GM21423 (cell line): ENCODE measurements around the gene DNA2.
"Not testable (repeated sequence)": the region's sequence is repeated elsewhere in the genome, so short reads cannot be mapped to it uniquely, and the experiment has no call there.

ENCODE experiments used
- ATAC-seq: cut with Tn5 transposase; IDR thresholded peaks from one replicate; pipeline ENCODE4 v1.9.1; 2021; ENCODE audit warnings: mild to moderate bottlenecking, moderate library complexity; ENCODE audit not compliant: unreplicated experiment

The DNA2 gene, protein sequence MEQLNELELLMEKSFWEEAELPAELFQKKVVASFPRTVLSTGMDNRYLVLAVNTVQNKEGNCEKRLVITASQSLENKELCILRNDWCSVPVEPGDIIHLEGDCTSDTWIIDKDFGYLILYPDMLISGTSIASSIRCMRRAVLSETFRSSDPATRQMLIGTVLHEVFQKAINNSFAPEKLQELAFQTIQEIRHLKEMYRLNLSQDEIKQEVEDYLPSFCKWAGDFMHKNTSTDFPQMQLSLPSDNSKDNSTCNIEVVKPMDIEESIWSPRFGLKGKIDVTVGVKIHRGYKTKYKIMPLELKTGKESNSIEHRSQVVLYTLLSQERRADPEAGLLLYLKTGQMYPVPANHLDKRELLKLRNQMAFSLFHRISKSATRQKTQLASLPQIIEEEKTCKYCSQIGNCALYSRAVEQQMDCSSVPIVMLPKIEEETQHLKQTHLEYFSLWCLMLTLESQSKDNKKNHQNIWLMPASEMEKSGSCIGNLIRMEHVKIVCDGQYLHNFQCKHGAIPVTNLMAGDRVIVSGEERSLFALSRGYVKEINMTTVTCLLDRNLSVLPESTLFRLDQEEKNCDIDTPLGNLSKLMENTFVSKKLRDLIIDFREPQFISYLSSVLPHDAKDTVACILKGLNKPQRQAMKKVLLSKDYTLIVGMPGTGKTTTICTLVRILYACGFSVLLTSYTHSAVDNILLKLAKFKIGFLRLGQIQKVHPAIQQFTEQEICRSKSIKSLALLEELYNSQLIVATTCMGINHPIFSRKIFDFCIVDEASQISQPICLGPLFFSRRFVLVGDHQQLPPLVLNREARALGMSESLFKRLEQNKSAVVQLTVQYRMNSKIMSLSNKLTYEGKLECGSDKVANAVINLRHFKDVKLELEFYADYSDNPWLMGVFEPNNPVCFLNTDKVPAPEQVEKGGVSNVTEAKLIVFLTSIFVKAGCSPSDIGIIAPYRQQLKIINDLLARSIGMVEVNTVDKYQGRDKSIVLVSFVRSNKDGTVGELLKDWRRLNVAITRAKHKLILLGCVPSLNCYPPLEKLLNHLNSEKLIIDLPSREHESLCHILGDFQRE

DNA sequence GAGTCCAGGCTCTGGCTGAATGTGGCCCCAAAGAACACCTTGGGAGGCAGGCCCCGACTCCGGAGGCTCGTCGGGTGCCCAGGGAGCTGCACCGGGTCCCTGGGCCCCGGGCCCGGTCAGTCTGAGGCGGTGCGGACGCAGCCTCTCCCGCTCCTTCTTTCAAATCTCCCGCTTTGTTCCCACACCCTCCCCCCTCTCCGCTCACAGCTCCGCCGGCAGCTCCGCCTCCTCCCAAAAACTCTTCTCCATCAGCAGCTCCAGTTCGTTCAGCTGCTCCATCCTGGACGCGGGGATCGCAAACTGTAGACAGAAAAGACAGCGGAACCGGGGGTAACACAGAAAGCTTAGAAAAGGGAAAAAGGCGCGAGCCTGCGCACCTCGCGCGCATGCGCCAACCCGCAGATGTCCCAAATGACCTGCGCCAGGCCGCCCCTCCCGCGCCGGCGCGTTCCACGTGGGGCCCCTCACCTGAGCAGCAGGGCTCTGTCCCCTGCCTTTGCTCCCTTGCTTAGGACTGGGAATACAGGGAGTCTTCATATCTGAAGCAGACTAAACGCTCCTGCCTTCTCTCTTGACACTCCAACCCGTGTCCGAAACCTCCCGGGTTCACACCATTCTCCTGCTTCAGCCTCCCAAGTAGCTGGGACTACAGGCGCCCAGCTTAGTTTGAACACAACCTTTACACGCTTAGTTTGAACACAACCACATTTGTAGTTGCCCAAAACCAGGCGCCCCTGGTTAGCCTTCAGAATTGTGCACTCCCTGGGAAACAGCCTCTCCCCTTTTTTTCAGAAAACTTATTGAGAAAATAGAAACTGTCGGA lies at the start of gene DNA2:
TSS of gene DNA2 (minus strand) at position 388 of the 823 bp plus-strand sequence. CDS start at position 279, 109 bp downstream.
- peak; percentile 87 for ATAC-seq

DNA sequence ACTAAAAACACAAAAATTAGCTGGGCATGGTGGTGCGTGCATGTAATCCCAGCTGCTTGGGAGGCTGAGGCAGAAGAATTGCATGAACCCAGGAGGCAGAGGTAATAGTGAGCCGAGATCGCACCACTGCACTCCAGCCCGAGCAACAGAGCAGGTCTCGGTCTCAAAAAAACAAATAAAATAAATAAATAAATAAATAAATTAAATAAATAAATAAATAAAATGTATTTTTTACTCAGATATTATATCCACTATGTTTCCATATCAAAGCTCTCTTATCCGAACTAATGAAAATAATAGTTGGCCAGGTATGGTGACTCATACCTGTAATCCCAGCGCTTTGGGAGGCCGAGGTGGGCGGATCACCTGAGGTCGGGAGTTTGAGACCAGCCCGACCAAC lies 46.8 kb upstream of the DNA2 start:
- ATAC-seq = not testable (repeated sequence)

DNA sequence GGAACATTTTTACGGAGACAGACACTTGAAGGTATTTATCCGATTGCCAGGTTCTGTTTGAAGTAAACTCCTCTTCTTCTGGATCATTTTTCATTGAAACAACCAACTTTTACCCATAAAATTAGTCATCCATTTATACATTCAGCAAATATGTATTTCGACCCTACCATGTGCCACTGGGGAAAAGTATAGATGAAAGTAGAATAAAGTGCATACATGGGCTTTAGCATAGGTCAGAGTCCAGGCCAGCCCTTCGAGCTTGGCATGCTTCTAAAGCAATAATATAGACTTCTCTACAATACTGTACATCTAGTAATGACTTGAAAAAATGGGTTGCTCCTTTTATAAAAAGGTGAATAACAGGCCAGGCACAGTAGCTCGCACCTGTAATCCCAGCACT lies 45.4 kb upstream of the DNA2 start:
- ATAC-seq = no peak

DNA sequence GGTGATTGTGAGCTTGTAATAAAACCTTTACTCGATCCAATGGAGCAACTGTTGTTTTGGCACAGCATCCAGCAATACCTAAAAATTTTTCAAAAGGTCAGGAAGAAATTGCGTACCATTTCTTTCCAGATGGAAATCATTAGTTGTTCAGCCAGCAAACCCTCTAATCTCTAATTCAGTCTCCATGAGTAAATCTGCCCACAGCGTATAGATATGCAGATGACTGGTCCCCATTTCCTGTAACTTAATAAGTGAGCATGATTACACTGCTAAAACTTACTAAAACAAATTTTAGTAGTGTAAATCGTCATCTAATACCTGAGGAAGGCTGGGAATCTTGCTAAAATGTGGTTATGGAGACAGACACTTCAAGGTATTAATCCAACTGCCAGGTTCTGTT lies 45.0 kb upstream of the DNA2 start:
- no peak for ATAC-seq

DNA sequence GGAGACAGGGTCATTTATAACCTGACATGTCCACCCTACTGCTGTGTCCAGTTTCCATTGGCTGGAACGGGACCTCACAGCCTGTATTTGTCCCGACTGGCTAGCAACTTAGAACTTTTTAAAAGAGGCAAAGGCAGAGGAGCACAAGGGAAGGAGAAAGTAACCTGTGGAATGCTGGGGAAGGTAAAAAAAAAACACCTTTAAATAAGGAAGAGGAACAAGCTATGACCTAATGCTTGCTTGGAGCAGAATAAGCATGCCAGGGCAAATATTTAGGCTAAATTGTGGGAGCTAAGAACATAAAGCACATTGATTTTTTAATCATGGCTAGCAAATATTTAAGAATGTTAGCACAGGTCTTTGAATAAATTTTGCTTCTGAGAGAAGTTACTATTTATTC lies 44.4 kb upstream of the DNA2 start:
- ATAC-seq = not testable (repeated sequence)

DNA sequence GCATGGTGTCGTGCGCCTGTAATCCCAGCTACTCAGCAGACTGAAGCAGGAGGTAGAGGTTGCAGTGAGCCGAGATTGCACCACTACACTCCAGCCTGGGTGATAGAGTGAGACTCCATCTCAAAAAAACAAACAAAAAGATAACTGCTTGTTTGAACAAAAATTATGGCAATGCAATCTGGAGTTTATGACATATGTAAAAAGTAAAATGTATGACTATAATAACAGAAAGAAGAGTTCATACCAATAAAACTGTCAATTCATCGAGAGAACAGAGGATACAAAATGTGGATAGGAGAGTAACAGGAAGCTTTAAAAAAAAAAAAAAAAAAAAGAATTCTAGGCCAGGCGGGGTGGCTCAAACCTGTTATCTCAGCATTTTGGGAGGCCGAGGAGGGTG lies 36.3 kb upstream of the DNA2 start:
- ATAC-seq = no peak

DNA sequence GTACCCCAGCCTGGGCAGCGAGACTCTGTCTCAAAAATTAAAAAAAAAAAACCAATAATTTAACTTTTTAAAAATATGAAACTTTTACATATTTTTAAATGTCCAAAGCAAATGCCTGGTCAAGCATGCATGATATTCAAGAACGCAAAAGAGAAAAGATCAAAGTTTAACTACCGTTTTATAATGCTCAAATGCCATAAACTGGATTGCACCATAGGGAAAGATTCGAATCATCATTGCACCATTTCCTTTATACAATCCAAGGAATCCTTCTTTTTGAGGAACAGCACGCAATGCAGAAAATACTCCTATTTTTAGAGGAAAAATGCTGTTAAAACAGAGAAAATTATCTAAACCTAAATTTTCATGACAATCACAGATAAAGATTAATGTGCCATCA lies 34.6 kb upstream of the DNA2 start:
- no peak for ATAC-seq

DNA sequence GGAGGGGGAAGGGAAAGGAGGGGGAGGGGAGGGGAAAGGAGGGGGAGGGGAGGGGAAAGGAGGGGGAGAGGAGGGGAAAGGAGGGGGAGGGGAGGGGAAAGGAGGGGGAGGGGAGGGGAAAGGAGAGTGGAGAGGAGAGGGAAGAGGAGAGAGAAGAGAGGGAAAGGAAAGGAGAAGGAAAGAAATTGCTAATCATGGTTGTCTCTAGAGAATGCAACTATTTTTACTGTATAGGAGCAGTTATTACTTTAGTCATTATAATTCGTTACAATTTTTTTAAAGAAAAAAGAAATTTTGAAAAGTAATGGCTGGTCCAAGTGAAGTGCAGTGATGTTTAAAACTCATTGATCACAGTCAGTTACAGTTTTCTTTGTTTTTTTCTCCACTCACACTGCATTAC lies 31.1 kb upstream of the DNA2 start:
- ATAC-seq = no peak

DNA sequence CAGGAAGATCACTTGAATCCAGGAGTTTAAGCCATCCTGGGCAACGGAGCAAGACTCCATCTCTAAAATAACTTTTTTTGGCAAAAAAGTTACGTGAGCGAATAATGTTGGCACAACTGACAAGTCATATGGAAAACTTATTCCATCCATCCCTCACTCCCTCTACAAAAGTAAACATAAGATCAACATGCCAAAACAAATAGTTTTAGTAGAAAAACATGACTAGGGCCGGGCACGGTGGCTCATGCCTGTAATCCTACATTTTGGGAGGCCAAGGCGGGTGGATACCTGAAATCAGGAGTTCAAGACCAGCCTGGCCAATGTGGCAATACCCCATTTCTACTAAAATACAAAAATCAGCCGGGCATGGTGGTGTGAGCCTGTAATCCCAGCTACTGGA lies 29.9 kb upstream of the DNA2 start:
- no peak for ATAC-seq

DNA sequence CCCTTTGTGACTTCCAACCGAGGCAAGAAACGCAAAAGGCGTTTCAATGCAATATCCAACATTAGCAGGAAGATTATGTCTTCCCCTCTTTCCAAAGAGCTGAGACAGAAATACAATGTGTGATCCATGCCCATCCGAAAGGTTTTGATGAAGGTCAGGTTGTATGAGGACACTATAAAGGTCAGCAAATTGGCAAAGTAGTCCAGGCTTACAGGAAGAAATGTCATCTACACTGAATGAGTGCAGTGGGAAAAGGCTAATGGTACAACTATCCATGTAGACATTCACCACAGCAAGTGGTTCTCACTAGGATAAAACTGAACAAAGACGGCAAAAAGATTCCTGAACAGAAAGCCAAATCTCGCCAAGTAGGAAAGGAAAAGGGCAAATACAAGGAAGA lies 27.8 kb upstream of the DNA2 start:
- no peak for ATAC-seq

DNA sequence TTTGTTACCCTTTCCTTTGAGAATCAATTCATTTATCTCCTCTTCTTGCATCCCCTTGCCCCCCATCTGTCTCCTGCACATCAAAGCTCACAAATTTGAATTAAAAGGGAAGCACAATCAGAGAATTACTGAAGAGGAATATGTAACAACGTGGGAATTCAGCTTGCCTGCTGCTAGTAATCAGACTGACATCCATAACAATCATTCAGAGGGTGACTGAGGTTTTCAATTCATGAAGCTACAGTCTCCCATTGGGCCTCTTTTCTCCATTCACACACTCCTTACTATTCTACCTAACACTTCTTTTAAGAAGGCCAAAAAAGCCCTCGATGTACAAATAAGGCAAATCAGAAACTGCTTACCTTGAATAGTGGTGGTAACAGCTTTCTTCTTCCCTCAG lies 24.3 kb upstream of the DNA2 start:
- no peak for ATAC-seq

DNA sequence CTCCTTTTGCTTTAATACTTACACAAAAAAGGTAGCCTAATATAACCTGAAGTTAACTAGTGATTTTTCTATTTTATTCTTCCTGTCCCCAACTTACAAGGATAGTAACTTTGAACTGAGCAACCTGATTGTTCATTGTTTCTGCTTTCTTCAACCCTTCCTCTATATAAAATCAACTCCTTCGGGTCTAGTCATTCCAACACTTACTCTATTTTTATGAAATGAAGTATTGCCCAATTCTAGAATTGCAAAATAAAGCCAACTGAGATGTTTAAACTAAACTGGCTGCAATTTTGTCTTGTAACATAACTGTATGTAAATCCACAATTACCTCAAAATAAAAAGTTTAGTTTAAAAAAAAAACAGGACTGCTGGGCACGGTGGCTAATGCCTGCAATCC lies 20.3 kb upstream of the DNA2 start:
- ATAC-seq = no peak

DNA sequence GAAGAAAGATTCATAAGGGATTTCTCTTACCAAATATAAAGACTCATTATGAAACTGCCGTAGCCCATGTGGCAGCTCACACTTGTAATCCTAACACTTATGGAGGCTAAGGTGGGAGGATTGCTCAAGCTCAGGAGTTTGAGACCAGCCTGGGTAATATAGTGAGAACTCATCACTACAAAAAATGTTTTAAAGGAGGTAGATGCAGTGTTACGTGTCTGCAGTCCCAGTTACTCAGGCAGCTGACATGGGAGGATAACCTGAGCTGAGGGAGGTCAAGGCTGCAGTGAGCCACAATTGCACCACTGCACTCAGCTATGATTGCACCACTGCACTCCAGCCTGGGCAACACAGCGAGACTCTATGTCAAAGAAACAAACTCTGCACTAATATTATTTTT lies 18.1 kb upstream of the DNA2 start:
- no peak for ATAC-seq

DNA sequence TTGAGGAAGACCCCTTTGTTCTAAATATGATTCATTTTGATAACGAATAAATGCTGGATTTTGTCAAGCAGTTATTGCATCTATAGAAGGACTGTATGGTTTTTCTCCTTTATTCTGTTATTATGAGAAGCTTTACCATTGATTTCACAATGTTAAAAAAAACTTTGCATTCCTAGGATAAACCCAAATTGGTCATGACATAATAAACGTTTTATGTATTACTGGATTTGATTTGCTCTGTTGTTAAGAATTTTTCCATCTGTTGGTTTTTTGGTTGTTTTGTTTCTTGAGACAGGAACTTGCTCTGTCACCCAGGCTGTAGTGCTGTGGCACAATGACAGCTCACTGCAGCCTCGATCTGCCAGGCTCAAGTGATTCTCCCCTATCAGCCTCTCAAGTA lies 2.2 kb upstream of the DNA2 start:
- ATAC-seq = no peak

DNA sequence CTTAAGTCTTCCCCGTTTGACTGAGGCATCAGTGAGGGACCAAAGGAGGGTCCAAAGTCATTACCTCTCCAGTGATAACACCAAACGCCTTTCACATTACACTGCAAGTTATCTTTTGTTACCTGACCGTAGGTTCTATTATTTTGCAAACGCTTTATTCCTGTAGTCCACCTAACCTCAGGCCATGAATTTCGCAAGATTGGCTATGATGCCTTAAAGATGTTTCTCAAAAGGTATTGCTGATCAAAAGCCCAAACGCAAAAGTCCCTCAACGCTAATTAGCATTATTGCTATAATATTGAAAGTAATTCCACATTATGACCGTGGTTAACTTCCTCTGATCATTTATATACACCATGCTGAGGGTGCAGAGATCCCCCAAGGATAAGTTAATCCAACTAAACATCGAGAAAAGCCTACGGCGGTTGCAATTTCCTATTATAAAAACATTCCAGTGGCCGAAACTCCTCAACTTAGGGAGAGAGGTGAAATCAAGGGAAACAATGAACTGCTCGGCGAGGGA lies 649 bp downstream of the DNA2 start:
- no peak for ATAC-seq

DNA sequence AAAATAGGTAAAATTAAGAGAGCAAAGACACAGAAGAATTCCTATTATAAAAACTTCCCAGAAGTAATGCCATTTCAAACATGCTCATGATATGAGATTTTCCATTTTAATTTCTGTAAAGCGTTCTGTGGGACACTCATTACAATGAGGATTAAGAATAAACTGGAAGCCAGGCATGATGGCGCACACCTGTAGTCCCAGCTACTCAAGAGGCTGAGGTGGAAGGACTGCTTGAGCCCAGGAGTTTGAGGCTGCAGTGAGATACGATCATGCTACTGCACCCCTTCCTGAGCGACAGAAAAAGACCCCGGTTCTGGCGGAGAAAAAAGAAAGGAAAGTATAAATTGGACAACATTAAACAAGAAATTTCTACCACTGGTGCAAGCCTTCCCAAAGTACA lies 1.5 kb downstream of the DNA2 start:
- no peak for ATAC-seq

DNA sequence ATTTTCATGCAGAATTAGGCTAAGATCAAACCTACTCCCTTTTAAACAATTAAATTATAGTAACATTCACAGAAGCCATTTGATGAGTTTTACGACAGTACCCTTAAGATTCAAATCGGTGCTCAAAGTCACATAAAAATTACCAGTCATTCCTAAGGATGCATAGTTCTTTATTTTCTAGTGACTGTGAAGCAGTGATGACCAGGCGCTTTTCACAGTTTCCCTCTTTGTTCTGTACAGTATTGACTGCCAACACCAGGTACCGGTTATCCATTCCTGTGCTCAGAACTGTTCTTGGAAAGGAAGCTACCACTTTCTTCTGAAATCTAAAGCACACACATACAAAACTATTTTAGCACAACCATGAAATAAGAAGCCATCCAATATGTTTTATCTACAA lies 1.9 kb downstream of the DNA2 start:
- no peak for ATAC-seq

DNA sequence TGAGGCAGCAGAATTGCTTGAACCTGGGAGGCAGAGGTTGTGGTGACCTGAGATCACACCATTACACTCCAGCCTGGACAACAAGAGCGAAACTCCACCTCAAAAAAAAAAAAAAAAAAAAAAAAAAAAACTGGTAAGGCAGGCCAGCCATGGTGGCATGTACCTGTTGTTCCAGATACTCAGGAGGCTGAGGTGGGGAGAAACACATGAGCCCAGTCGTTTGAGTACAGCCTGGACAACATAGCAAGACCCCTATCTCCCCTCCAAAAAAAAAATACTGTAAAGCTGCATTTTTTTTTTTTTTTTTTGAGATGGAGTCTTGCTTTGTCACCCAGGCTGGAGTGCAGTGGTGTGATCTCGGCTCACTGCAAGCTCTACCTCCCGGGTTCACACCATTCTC lies 7.0 kb downstream of the DNA2 start:
- not testable (repeated sequence) for ATAC-seq

DNA sequence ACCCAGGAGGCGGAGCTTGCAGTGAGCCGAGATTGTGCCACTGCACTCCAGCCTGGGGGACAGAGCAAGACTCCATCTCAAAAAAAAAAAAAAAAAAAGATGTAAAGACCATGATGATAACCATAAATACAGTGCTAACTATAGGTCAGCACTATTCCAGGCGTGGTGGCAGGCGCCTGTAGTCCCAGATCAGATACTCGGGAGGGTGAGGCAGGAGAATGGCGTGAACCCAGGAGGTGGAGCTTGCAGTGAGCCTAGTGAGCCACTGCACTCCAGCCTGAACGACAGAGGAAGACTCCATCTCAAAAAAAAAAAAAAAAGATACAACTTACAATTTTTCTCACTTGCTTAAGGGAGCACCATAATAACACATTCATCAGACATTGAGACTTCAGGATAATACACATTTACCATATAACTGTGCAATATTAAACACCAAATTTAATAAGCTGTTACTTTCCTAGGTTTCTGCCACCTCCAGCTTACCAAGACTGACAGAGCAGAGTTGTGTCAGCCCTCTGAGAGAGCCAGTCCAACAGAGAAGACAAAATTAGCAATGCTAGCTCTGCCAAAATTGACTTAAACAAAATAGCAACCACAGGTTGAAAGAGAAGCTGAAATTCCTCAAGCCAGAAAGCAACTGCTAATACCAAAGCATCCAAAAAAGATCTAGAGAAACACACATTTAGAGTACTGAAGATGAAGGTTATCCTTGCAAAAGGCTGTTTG lies 8.2 kb downstream of the DNA2 start:
- ATAC-seq = no peak

DNA sequence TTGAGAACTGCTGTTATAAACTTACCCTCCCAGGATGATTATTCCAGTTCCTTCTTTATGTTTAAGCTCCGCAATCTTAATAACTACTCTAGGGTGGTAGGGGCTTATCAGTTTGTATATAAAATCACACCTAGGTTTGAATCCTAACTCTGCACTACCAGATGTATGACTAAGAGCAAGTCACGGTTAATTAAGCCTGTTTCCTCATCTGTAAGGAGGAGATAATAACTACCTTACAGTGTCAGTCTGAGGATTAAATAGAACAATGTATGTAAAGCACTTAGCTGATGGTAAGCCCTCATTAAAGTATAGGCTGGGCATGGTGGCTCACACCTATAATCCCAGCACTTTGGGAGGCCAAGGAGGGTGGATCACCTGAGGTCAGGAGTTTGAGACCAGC lies 9.2 kb downstream of the DNA2 start:
- ATAC-seq = no peak
